SU-DHL-6 (cell line): ENCODE results near the gene XYLB.

Source experiments
- EZH2phosphoT487 ChIP-seq: fragments of 200-600 bp; sonication (generic), shearing (Covaris generic); conservative IDR thresholded peaks from 2 replicates; pipeline ENCODE4 v1.6.1; 2018; ENCODE audit warnings: mild to moderate bottlenecking, antibody characterized with exemption, low read length, moderate library complexity, mixed read lengths
- TF ChIP-seq, protein P1 (sequence below): fragments of 200-600 bp; sonication (generic); IDR thresholded peaks from one replicate; pipeline ENCODE4 v1.5.1; 2017; ENCODE audit warnings: antibody characterized with exemption, mild to moderate bottlenecking, low read length, moderate library complexity; ENCODE audit not compliant: insufficient read depth, poor library complexity, severe bottlenecking

- TF ChIP-seq, protein P1, sequence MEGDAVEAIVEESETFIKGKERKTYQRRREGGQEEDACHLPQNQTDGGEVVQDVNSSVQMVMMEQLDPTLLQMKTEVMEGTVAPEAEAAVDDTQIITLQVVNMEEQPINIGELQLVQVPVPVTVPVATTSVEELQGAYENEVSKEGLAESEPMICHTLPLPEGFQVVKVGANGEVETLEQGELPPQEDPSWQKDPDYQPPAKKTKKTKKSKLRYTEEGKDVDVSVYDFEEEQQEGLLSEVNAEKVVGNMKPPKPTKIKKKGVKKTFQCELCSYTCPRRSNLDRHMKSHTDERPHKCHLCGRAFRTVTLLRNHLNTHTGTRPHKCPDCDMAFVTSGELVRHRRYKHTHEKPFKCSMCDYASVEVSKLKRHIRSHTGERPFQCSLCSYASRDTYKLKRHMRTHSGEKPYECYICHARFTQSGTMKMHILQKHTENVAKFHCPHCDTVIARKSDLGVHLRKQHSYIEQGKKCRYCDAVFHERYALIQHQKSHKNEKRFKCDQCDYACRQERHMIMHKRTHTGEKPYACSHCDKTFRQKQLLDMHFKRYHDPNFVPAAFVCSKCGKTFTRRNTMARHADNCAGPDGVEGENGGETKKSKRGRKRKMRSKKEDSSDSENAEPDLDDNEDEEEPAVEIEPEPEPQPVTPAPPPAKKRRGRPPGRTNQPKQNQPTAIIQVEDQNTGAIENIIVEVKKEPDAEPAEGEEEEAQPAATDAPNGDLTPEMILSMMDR = no peak
- no peak for TF ChIP-seq EZH2phosphoT487
These were observed 39.6 kb upstream of the XYLB start for GRCh38 chr3:38306941-38307340.
